HL-60/S4 (cell line): ENCODE measurements around the gene KCNQ1OT1.

ENCODE experiments used
- in situ Hi-C: fragments of 300-500 bp; cut with MboI; formaldehyde crosslinking; loops from 2 replicates; pipeline ENCODE4 v1.14.3; 2022; ENCODE audit warnings: low sequenced_read_pairs

Gene KCNQ1OT1

GRCh38 chr11:2721210-2721916 lies 21.6 kb upstream of the KCNQ1OT1 start:
- in situ Hi-C loops, result no loop called here

GRCh38 chr11:2719831-2720590 lies 20.2 kb upstream of the KCNQ1OT1 start:
- in situ Hi-C loops, result no loop called here

- in situ Hi-C loops, result no loop called here
Measured at GRCh38 chr11:2718817-2719438, 19.1 kb upstream of the KCNQ1OT1 start.

- in situ Hi-C loops, result no loop called here
Measured at GRCh38 chr11:2717561-2718325, 17.9 kb upstream of the KCNQ1OT1 start.

GRCh38 chr11:2716376-2717095 lies 16.7 kb upstream of the KCNQ1OT1 start:
- in situ Hi-C loops, result no loop called here

GRCh38 chr11:2715716-2716350 lies 16.0 kb upstream of the KCNQ1OT1 start:
- in situ Hi-C loops, result no loop called here

GRCh38 chr11:2714871-2715270 lies 15.1 kb upstream of the KCNQ1OT1 start:
- in situ Hi-C loops, result no loop called here

- in situ Hi-C loops, result no loop called here
Measured at GRCh38 chr11:2714463-2714800, 14.6 kb upstream of the KCNQ1OT1 start.

- in situ Hi-C loops, result no loop called here
Measured at GRCh38 chr11:2713661-2714462, 14.1 kb upstream of the KCNQ1OT1 start.

GRCh38 chr11:2713094-2713493 lies 13.3 kb upstream of the KCNQ1OT1 start:
- in situ Hi-C loops, result no loop called here

GRCh38 chr11:2711161-2711560 lies 11.4 kb upstream of the KCNQ1OT1 start:
- in situ Hi-C loops, result no loop called here

- in situ Hi-C loops, result no loop called here
Measured at GRCh38 chr11:2709429-2709828, 9.6 kb upstream of the KCNQ1OT1 start.

- in situ Hi-C loops, result no loop called here
Measured at GRCh38 chr11:2708757-2709281, 9.0 kb upstream of the KCNQ1OT1 start.

- in situ Hi-C loops, result no loop called here
Measured at GRCh38 chr11:2708151-2708581, 8.4 kb upstream of the KCNQ1OT1 start.

- in situ Hi-C loops, result no loop called here
Measured at GRCh38 chr11:2707736-2708135, 7.9 kb upstream of the KCNQ1OT1 start.

GRCh38 chr11:2706321-2706720 lies 6.5 kb upstream of the KCNQ1OT1 start:
- in situ Hi-C loops, result no loop called here

GRCh38 chr11:2704896-2705606 lies 5.3 kb upstream of the KCNQ1OT1 start:
- in situ Hi-C loops, result no loop called here

GRCh38 chr11:2704356-2704755 lies 4.6 kb upstream of the KCNQ1OT1 start:
- in situ Hi-C loops, result no loop called here
